K562 (cell line): Measurements from ENCODE around the gene MIEN1. TPM values are rescaled to one million over a fixed set of nuclear protein-coding genes. Genes with fewer than 3 reads are reported as not detected.

Experiments
- ATAC-seq: fragments of 200-7000 bp; cut with Tn5 transposase; 3 replicates; pipeline ENCODE4 v1.9.1; 2020; ENCODE audit warnings: moderate library complexity
- BruUV-seq: library from RNA; stranded (reverse); fragments of 400-500 nt; replicated peaks from 2 replicates; lab custom pipeline; 2021; lab: Mats Ljungman, UMichigan
- CTCF ChIA-PET: fragments of 300-600 bp; formaldehyde crosslinking; extraction: SDS; loops from one replicate; lab custom pipeline; 2021; ENCODE audit warnings: low intra/inter-chr PET ratio; lab: Yijun Ruan, JAX
- POLR2A ChIA-PET: fragments of 300-600, 350-650 bp; sonication (Branson Sonifier 250); formaldehyde crosslinking; extraction: SDS; loops from one replicate; lab custom pipeline; 2021; ENCODE audit warnings: antibody characterized with exemption, inconsistent platforms; lab: Yijun Ruan, JAX
- DNase-seq, 4 experiments: peaks; one replicate each; pipeline versions ENCODE4 v3.0.0 to v3.0.0-alpha.2; 2011 to 2018; ENCODE audit warnings: low spot score in 3 of 4, mixed read lengths in 3 of 4; ENCODE audit errors: extremely low read depth in 1 of 4
- FAIRE-seq: peaks from 2 replicates; lab custom pipeline; 2011; peaks lifted over from hg19 to GRCh38; lab: Jason Lieb, UNC
- H2AFZ ChIP-seq: 2 replicates; pipeline ENCODE4 v1.6.0; 2011; ENCODE audit warnings: low read depth, low read length, control low read depth, inconsistent platforms
- H3K27ac ChIP-seq: fragments of 200-600 bp; 3 replicates; pipeline ENCODE4 v1.8.0; 2011; ENCODE audit warnings: low read depth, mild to moderate bottlenecking, control low read depth, inconsistent platforms, low read length, moderate library complexity, mixed read lengths; ENCODE audit errors: extremely low read depth
- H3K27me3 ChIP-seq, 2 experiments: fragments of 300-600 bp in 1 of 2; 2 replicates in 1 of 2; 3 replicates in 1 of 2; pipeline versions ENCODE4 v1.6.0 to v1.8.0; 2011; ENCODE audit warnings: inconsistent platforms in 2 of 2, low read length in 2 of 2, mild to moderate bottlenecking in 1 of 2, mixed read lengths in 1 of 2, moderate library complexity in 1 of 2; ENCODE audit not compliant: control insufficient read depth in 2 of 2, insufficient read depth in 2 of 2
- H3K36me3 ChIP-seq: fragments of 300-600 bp; 3 replicates; pipeline ENCODE4 v1.8.0; 2011; ENCODE audit warnings: mild to moderate bottlenecking, low read length, inconsistent platforms; ENCODE audit not compliant: control insufficient read depth, insufficient read depth
- H3K4me1 ChIP-seq, 2 experiments: fragments of 200-600 bp in 1 of 2; replicated peaks in 1 of 2; 2 replicates in 1 of 2; 3 replicates in 1 of 2; pipeline versions ENCODE4 v1.5.1 to v1.8.0; 2011; ENCODE audit warnings: inconsistent platforms in 2 of 2, low read length in 2 of 2, mild to moderate bottlenecking in 1 of 2, mixed read lengths in 1 of 2, moderate library complexity in 1 of 2; ENCODE audit not compliant: control insufficient read depth in 2 of 2, insufficient read depth in 2 of 2
- H3K4me2 ChIP-seq: 2 replicates; pipeline ENCODE4 v1.6.1; 2011; ENCODE audit warnings: low read length, control low read depth, inconsistent platforms, mixed read lengths; ENCODE audit not compliant: insufficient read depth
- H3K4me3 ChIP-seq: fragments of 200-600 bp; sonication (generic), shearing (Covaris generic); 2 replicates; pipeline ENCODE4 v1.5.1; 2016; ENCODE audit warnings: control low read depth, inconsistent platforms
- H3K79me2 ChIP-seq: fragments of 200-600 bp; 3 replicates; pipeline ENCODE4 v1.8.0; 2011; ENCODE audit warnings: low read length, inconsistent platforms; ENCODE audit not compliant: control insufficient read depth, insufficient read depth
- H3K9ac ChIP-seq, 2 experiments: 2 replicates each; pipeline versions ENCODE4 v1.6.0 to v1.6.1; 2011; ENCODE audit warnings: low read depth in 2 of 2, low read length in 2 of 2, control low read depth in 1 of 2, inconsistent platforms in 1 of 2, mild to moderate bottlenecking in 1 of 2, mixed read lengths in 1 of 2; ENCODE audit not compliant: insufficient read depth in 1 of 2
- H3K9me1 ChIP-seq: one replicate; pipeline ENCODE4 v1.6.0; 2011; ENCODE audit warnings: inconsistent platforms, mild to moderate bottlenecking, low read length, moderate library complexity; ENCODE audit not compliant: control insufficient read depth, insufficient read depth
- H3K9me3 ChIP-seq: replicated peaks from 2 replicates; pipeline ENCODE4 v1.5.1; 2011; ENCODE audit warnings: low read depth, low read length, inconsistent platforms; ENCODE audit not compliant: control insufficient read depth, insufficient read depth
- H4K20me1 ChIP-seq: replicated peaks from 2 replicates; pipeline ENCODE4 v1.6.1; 2011; ENCODE audit warnings: low read length, inconsistent platforms, mixed read lengths; ENCODE audit not compliant: control insufficient read depth, insufficient read depth
- CSDE1 ChIP-seq, 2 experiments: fragments of 450-650 bp; IDR thresholded peaks; 2 replicates each; pipeline ENCODE4 v1.6.1; 2016; ENCODE audit warnings: mild to moderate bottlenecking in 1 of 2
- CTCF ChIP-seq, 3 experiments: IDR thresholded peaks in 2 of 3; conservative IDR thresholded peaks in 1 of 3; 2 replicates each; pipeline ENCODE4 v1.5.1; 2011 to 2012; ENCODE audit warnings: low read length in 3 of 3, mild to moderate bottlenecking in 3 of 3, control low read depth in 2 of 3, improper control_type of control experiment in 1 of 3, inconsistent platforms in 1 of 3, low read depth in 1 of 3, mixed read lengths in 1 of 3, moderate library complexity in 1 of 3; ENCODE audit not compliant: insufficient read depth in 2 of 3
- NELFE ChIP-seq: IDR thresholded peaks from 2 replicates; pipeline ENCODE4 v1.6.1; 2011; ENCODE audit warnings: mild to moderate bottlenecking; ENCODE audit not compliant: insufficient read depth, insufficient read length
- SNIP1 ChIP-seq: fragments of 450-650 bp; IDR thresholded peaks from 2 replicates; pipeline ENCODE4 v1.7.1; 2017; ENCODE audit warnings: low read depth, mild to moderate bottlenecking
- SRF ChIP-seq, 2 experiments: fragments of 250-450, 450-650 bp in 1 of 2; sonication (Bioruptor Pico) in 1 of 2; sonication (generic) in 1 of 2; formaldehyde crosslinking; IDR thresholded peaks; 2 replicates each; pipeline versions ENCODE4 v1.5.0 to v1.5.1; 2020 to 2022; ENCODE audit warnings: mild to moderate bottlenecking in 1 of 2, missing genetic modification reagents in 1 of 2
- WGBS: fragments of 100-300 bp; shearing (Covaris generic); methylation state at CpG from one replicate; pipeline ENCODE4 v1.1.6; 2016; ENCODE audit warnings: low coverage, mixed read lengths; ENCODE audit not compliant: insufficient coverage; ENCODE audit errors: missing lambda C conversion rate; 5-methylcytosine and 5-hydroxymethylcytosine counted together
- in situ Hi-C: fragments of 300-500 bp; cut with MboI; formaldehyde crosslinking; loops from 4 replicates; pipeline ENCODE4 v1.15.0; 2018; ENCODE audit warnings: inconsistent platforms, mixed read lengths
- intact Hi-C: fragments of 100-400 bp; cut with micrococcal nuclease; formaldehyde crosslinking; loops from 2 replicates; pipeline ENCODE4 v1.14.2; 2022
- polyA plus RNA-seq, 8 experiments: library from polyadenylated mRNA; depleted of rRNA in 4 of 8; stranded (reverse) in 5 of 8; unstranded in 3 of 8; fragments of >200 nt; fragmentation: Nextera tagmentation in 2 of 8; fragmentation: Illumina TruSeq in 1 of 8; extraction: Ambion mirVana in 2 of 8; extraction: Trizol in 1 of 8; gene quantifications; 2 replicates each; pipeline versions ENCODE4 v1.2.1 to v1.2.3, GENCODE V29; 2011 to 2014; ENCODE audit warnings: inconsistent platforms in 1 of 8, missing spikeins in 1 of 8
- total RNA-seq, 7 experiments: library from RNA; depleted of rRNA in 6 of 7; stranded (reverse); fragments of >200 nt in 6 of 7; fragmentation: Illumina TruSeq in 2 of 7; extraction: Trizol in 2 of 7; gene quantifications; 2 replicates each; pipeline versions ENCODE4 v1.2.1 to v1.2.3, GENCODE V29; 2011 to 2021; ENCODE audit warnings: low replicate concordance in 1 of 7
- TF ChIP-seq, protein P1 (sequence below): fragments of 450-650 bp; IDR thresholded peaks from 2 replicates; pipeline ENCODE4 v1.6.1; 2016; ENCODE audit warnings: mild to moderate bottlenecking

The MIEN1 gene
- total and polyA plus RNA-seq, 9 of the 15 experiments (the other 6 are each of a cell fraction or from before 2014, with no cell fraction given), result 61.3 to 142 (median 78.9) TPM

- TF ChIP-seq, protein P1, sequence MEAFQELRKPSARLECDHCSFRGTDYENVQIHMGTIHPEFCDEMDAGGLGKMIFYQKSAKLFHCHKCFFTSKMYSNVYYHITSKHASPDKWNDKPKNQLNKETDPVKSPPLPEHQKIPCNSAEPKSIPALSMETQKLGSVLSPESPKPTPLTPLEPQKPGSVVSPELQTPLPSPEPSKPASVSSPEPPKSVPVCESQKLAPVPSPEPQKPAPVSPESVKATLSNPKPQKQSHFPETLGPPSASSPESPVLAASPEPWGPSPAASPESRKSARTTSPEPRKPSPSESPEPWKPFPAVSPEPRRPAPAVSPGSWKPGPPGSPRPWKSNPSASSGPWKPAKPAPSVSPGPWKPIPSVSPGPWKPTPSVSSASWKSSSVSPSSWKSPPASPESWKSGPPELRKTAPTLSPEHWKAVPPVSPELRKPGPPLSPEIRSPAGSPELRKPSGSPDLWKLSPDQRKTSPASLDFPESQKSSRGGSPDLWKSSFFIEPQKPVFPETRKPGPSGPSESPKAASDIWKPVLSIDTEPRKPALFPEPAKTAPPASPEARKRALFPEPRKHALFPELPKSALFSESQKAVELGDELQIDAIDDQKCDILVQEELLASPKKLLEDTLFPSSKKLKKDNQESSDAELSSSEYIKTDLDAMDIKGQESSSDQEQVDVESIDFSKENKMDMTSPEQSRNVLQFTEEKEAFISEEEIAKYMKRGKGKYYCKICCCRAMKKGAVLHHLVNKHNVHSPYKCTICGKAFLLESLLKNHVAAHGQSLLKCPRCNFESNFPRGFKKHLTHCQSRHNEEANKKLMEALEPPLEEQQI, result no peak
These were observed 35.7 kb downstream of the MIEN1 start (continued) for GRCh38 chr17:39694593-39694992.

GRCh38 chr17:39688945-39689344, 41.4 kb downstream of the MIEN1 start:
- ATAC-seq (no peak), FAIRE-seq (no peak), DNase-seq (no peak)
- peaks cover 7 to 12% of the 10 kb centered on the region in 2 experiments; a peak in 4 of 5 replicates for H3K4me1 ChIP-seq
- H3K9me1 ChIP-seq, result no peaks in the 10 kb centered on the region
- no peaks in the 10 kb centered on the region for H4K20me1 ChIP-seq
- in situ Hi-C loops (no loop called here), intact Hi-C loops (loop anchor here (5.0 kb wide), 1 partner anchor 43 kb away; the partner anchor contains the start of gene MIEN1)
- H3K27me3 ChIP-seq, result no peaks in the 10 kb centered on the region
- BruUV-seq, result no TSS peak
- ChIA-PET CTCF (no interaction called here), POLR2A (interaction anchor here (0.6 to 1.6 kb wide), 7 partner anchors 11 to 637 kb away, joined by 3 to 4 read pairs (median 3); partner anchors contain the start of gene PNMT)
- TF ChIP-seq CTCF (IDR thresholded peaks at IDR 0.05 in 2 of 3, conservative IDR thresholded peaks at IDR 0.05 in 1 of 3; ENCODE audit: insufficient read depth in 2 of 3, low read depth in 1 of 3, low read length in 3 of 3), result peak in 1 of 3 experiments; percentile 24; a peak in 2 of 6 replicates
- TF ChIP-seq SNIP1, result no peak
- TF ChIP-seq CSDE1 (IDR thresholded peaks at IDR 0.05), result 0 out of 4 replicates have a peak, but pooled peaks of 1 of the 2 experiments have one; percentile 2
- no peak for TF ChIP-seq SRF (CRISPR knock-in tag; IDR thresholded peaks at IDR 0.05)
- no peak for TF ChIP-seq NELFE
- H3K4me2 ChIP-seq, result peak overlapping the region; percentile 95
- no peaks in the 10 kb centered on the region for H3K9me3 ChIP-seq
- peaks cover 7% of the 10 kb centered on the region; the same call in 2 of the 3 replicates for H3K79me2 ChIP-seq
- peak overlapping the region; percentile 87 for H2AFZ ChIP-seq
- peak overlapping the region; percentile 50 for H3K4me3 ChIP-seq
- H3K36me3 ChIP-seq, result no peaks in the 10 kb centered on the region
- peak overlapping the region; percentile 78 for H3K27ac ChIP-seq
- peak overlapping the region; percentile 53 to 75; a peak in 3 of 4 replicates for H3K9ac ChIP-seq
- WGBS, result 4% methylated on average over 3 of the region's 3 CpGs
